ENCODE measurements around the gene FAM83D. TPM values are rescaled to one million over a fixed set of nuclear protein-coding genes. Genes with fewer than 3 reads are reported as not detected.
"Not testable (repeated sequence)": the region's sequence is repeated elsewhere in the genome, so short reads cannot be mapped to it uniquely, and the experiment has no call there.

The FAM83D gene
- total RNA-seq, 1 donor from 2014 or later = 17.3 TPM

GRCh38 chr20:38931984-38932383, 5.8 kb downstream of the FAM83D start:
- intact Hi-C loops (cut with micrococcal nuclease) = no loop called here

GRCh38 chr20:38932457-38933120, 6.4 kb downstream of the FAM83D start:
- intact Hi-C loops (cut with micrococcal nuclease) = no loop called here

GRCh38 chr20:38934530-38934929, 8.3 kb downstream of the FAM83D start:
- intact Hi-C loops (cut with micrococcal nuclease) = no loop called here

- intact Hi-C loops (cut with micrococcal nuclease) = no loop called here
These were observed 9.1 kb downstream of the FAM83D start for GRCh38 chr20:38935285-38935684.

- intact Hi-C loops (cut with micrococcal nuclease) = no loop called here
These were observed 9.8 kb downstream of the FAM83D start for GRCh38 chr20:38935967-38936407.

- intact Hi-C loops (cut with micrococcal nuclease) = no loop called here
These were observed 10.8 kb downstream of the FAM83D start for GRCh38 chr20:38937000-38937399.

GRCh38 chr20:38937978-38938473, 11.8 kb downstream of the FAM83D start:
- intact Hi-C loops (cut with micrococcal nuclease) = no loop called here

- intact Hi-C loops (cut with micrococcal nuclease) = no loop called here
These were observed 13.5 kb downstream of the FAM83D start for GRCh38 chr20:38939686-38940085.

- intact Hi-C loops (cut with micrococcal nuclease) = no loop called here
These were observed 14.4 kb downstream of the FAM83D start for GRCh38 chr20:38940644-38941043.

GRCh38 chr20:38941726-38942389, 15.6 kb downstream of the FAM83D start:
- intact Hi-C loops (cut with micrococcal nuclease) = no loop called here

- intact Hi-C loops (cut with micrococcal nuclease) = no loop called here
These were observed 18.8 kb downstream of the FAM83D start for GRCh38 chr20:38945012-38945411.

GRCh38 chr20:38946836-38947235, 20.6 kb downstream of the FAM83D start:
- intact Hi-C loops (cut with micrococcal nuclease) = no loop called here

GRCh38 chr20:38947931-38948362, 21.7 kb downstream of the FAM83D start:
- intact Hi-C loops (cut with micrococcal nuclease) = no loop called here

GRCh38 chr20:38950254-38950653, 24.0 kb downstream of the FAM83D start:
- intact Hi-C loops (cut with micrococcal nuclease) = no loop called here

GRCh38 chr20:38951611-38952010, 25.4 kb downstream of the FAM83D start:
- intact Hi-C loops (cut with micrococcal nuclease) = no loop called here

- intact Hi-C loops (cut with micrococcal nuclease) = no loop called here
These were observed 25.9 kb downstream of the FAM83D start for GRCh38 chr20:38952153-38952552.

GRCh38 chr20:38953630-38954340, 27.6 kb downstream of the FAM83D start:
- intact Hi-C loops (cut with micrococcal nuclease) = no loop called here

GRCh38 chr20:38957235-38957876, 31.1 kb downstream of the FAM83D start:
- intact Hi-C loops (cut with micrococcal nuclease) = no loop called here

- intact Hi-C loops (cut with micrococcal nuclease) = no loop called here
These were observed 31.8 kb downstream of the FAM83D start for GRCh38 chr20:38957915-38958485.

GRCh38 chr20:38960187-38960687, 34.0 kb downstream of the FAM83D start:
- intact Hi-C loops (cut with micrococcal nuclease) = not testable (repeated sequence)

GRCh38 chr20:38961530-38962043, 35.4 kb downstream of the FAM83D start:
- intact Hi-C loops (cut with micrococcal nuclease) = loop anchor here (1.0 to 2.0 kb wide), 4 partner anchors 35 to 213 kb away; partner anchors contain the start of genes ACTR5, FAM83D and PPP1R16B

All from T-helper 2 cell treated with Interferon-gamma antibody and Interleukin-4, amounts not matched to agents 100 ng/mL and 5 ng/mL, for 36 hours (primary cell).